Right renal pelvis (tissue), 4 donors: ENCODE data around the gene TLE6. TPM values are rescaled to one million over a fixed set of nuclear protein-coding genes. Genes with fewer than 3 reads are reported as not detected.
"Not testable (repeated sequence)": the region's sequence is repeated elsewhere in the genome, so short reads cannot be mapped to it uniquely, and the experiment has no call there.

Source experiments
- DNase-seq, 4 donors: peaks; one replicate each; pipeline ENCODE4 v3.0.0-alpha.2; 2013; ENCODE audit warnings: low read depth in 4 of 4, low spot score in 3 of 4, missing footprints in 1 of 4
- polyA plus RNA-seq, 4 donors: library from polyadenylated mRNA; unstranded; fragments of 120-200 nt; gene quantifications; one replicate each; pipeline ENCODE4 v1.2.1, GENCODE V29; 2013; ENCODE audit not compliant: insufficient read length in 4 of 4

The TLE6 gene
- polyA plus RNA-seq, 4 donors: 7.3 to 11.0 (median 8.0) TPM

- DNase-seq: no peak
Measured at GRCh38 chr19:3001235-3001800, 24.0 kb downstream of the TLE6 start.

- DNase-seq: no peak
Measured at GRCh38 chr19:3003046-3003445, 25.7 kb downstream of the TLE6 start.

- no peak for DNase-seq
Measured at GRCh38 chr19:3004522-3004921, 27.2 kb downstream of the TLE6 start.

GRCh38 chr19:3005345-3005744, 28.0 kb downstream of the TLE6 start:
- no peak for DNase-seq

GRCh38 chr19:3006075-3006767, 28.9 kb downstream of the TLE6 start:
- DNase-seq: no peak

GRCh38 chr19:3007975-3008374, 30.6 kb downstream of the TLE6 start:
- DNase-seq: no peak

GRCh38 chr19:3008994-3009393, 31.6 kb downstream of the TLE6 start:
- DNase-seq: no peak

GRCh38 chr19:3010871-3011270, 33.5 kb downstream of the TLE6 start:
- no peak for DNase-seq

- not testable (repeated sequence) for DNase-seq
Measured at GRCh38 chr19:3012059-3012458, 34.7 kb downstream of the TLE6 start.

- DNase-seq: no peak
Measured at GRCh38 chr19:3012621-3013262, 35.4 kb downstream of the TLE6 start.

- DNase-seq: no peak
Measured at GRCh38 chr19:3013263-3013725, 35.9 kb downstream of the TLE6 start.

- no peak for DNase-seq
Measured at GRCh38 chr19:3014135-3014534, 36.8 kb downstream of the TLE6 start.

GRCh38 chr19:3015126-3016057, 38.0 kb downstream of the TLE6 start:
- no peak for DNase-seq

- DNase-seq: no peak
Measured at GRCh38 chr19:3017923-3018322, 40.6 kb downstream of the TLE6 start.

- DNase-seq: no peak
Measured at GRCh38 chr19:3019211-3019854, 42.0 kb downstream of the TLE6 start.

- no peak for DNase-seq
Measured at GRCh38 chr19:3020321-3020960, 43.1 kb downstream of the TLE6 start.

- no peak for DNase-seq
Measured at GRCh38 chr19:3024509-3024869, 47.1 kb downstream of the TLE6 start.

- DNase-seq: no peak
Measured at GRCh38 chr19:3024870-3025548, 47.6 kb downstream of the TLE6 start.

- DNase-seq: no peak
Measured at GRCh38 chr19:3025549-3025886, 48.2 kb downstream of the TLE6 start.

GRCh38 chr19:3026768-3027167, 49.4 kb downstream of the TLE6 start:
- DNase-seq: no peak
